Activated B cell treated with CpG ODN at 0.5 μM for 24 hours (primary cell): ENCODE results near the gene DKKL1. TPM values are rescaled to one million over a fixed set of nuclear protein-coding genes. Genes with fewer than 3 reads are reported as not detected.

Experiments
- ATAC-seq: fragments of 200-7000 bp; cut with Tn5 transposase; one replicate; pipeline ENCODE4 v1.10.0; 2021; ENCODE audit warnings: low read depth, mild to moderate bottlenecking, moderate library complexity
- CTCF ChIA-PET: fragments of 350-600 bp; sonication (Branson Sonifier 250); formaldehyde crosslinking; loops from one replicate; lab custom pipeline; 2021; ENCODE audit warnings: antibody characterized with exemption; lab: Charles Lee
- POLR2A ChIA-PET: fragments of 350-600 bp; sonication (Branson Sonifier 250); formaldehyde crosslinking; loops from one replicate; lab custom pipeline; 2021; ENCODE audit warnings: antibody characterized with exemption; lab: Charles Lee
- DNase-seq: peaks from one replicate; pipeline ENCODE4 v3.0.0; 2022
- H3K27ac Mint-ChIP-seq: one replicate; pipeline ENCODE4 v1.8.0; 2020; ENCODE audit warnings: mixed read lengths
- H3K27me3 Mint-ChIP-seq: one replicate; pipeline ENCODE4 v1.8.0; 2021; ENCODE audit warnings: mixed read lengths
- H3K36me3 Mint-ChIP-seq: one replicate; pipeline ENCODE4 v1.8.0; 2021; ENCODE audit warnings: low read depth, mixed read lengths
- H3K4me1 Mint-ChIP-seq: one replicate; pipeline ENCODE4 v1.8.0; 2021; ENCODE audit warnings: mixed read lengths
- H3K4me3 Mint-ChIP-seq: one replicate; pipeline ENCODE4 v1.8.0; 2020; ENCODE audit warnings: mild to moderate bottlenecking, mixed read lengths
- H3K9me3 Mint-ChIP-seq: one replicate; pipeline ENCODE4 v1.8.0; 2020; ENCODE audit warnings: mixed read lengths
- CTCF ChIP-seq: fragments of 200-600 bp; IDR thresholded peaks from one replicate; pipeline ENCODE4 v1.8.0; 2022; ENCODE audit warnings: antibody characterized with exemption, mild to moderate bottlenecking
- intact Hi-C: fragments of 100-400 bp; cut with micrococcal nuclease; formaldehyde crosslinking; loops from one replicate; pipeline ENCODE4 v1.15.1; 2024
- total RNA-seq: library from RNA; stranded (reverse); gene quantifications from 2 replicates; pipeline ENCODE4 v1.2.3, GENCODE V29; 2022

DKKL1 gene
- total RNA-seq, 1 donor from 2014 or later, result 0.71 TPM

- intact Hi-C loops, result loop anchor here (1.0 to 10.0 kb wide), 8 partner anchors 11 to 1005 kb away; partner anchors contain the start of genes ALDH16A1, DKKL1 and IL4I1
- Mint-ChIP-seq H3K36me3 (peaks cover 74% of the 10 kb centered on the region), H3K9me3 (no peaks in the 10 kb centered on the region), H3K27ac (peak overlapping the region; percentile 100), H3K27me3 (no peaks in the 10 kb centered on the region), H3K4me3 (peak overlapping the region; percentile 100), H3K4me1 (peaks cover 81% of the 10 kb centered on the region)
- ChIA-PET POLR2A (interaction anchor here (0.6 to 19.9 kb wide), 31 partner anchors 12 to 301 kb away, joined by 3 to 757 read pairs (median 8); partner anchors contain the start of genes ALDH16A1, CD37, DKKL1 and KASH5), CTCF (interaction anchor here (0.6 to 3.0 kb wide), 6 partner anchors 13 to 72 kb away, joined by 3 to 7 read pairs (median 5); no protein-coding TSS in a partner anchor)
- ATAC-seq, result no peak
- no peak for TF ChIP-seq CTCF
- peak; percentile 35 for DNase-seq
Observed at GRCh38 chr19:49339301-49340068, 24.2 kb upstream of the DKKL1 start.

DNA sequence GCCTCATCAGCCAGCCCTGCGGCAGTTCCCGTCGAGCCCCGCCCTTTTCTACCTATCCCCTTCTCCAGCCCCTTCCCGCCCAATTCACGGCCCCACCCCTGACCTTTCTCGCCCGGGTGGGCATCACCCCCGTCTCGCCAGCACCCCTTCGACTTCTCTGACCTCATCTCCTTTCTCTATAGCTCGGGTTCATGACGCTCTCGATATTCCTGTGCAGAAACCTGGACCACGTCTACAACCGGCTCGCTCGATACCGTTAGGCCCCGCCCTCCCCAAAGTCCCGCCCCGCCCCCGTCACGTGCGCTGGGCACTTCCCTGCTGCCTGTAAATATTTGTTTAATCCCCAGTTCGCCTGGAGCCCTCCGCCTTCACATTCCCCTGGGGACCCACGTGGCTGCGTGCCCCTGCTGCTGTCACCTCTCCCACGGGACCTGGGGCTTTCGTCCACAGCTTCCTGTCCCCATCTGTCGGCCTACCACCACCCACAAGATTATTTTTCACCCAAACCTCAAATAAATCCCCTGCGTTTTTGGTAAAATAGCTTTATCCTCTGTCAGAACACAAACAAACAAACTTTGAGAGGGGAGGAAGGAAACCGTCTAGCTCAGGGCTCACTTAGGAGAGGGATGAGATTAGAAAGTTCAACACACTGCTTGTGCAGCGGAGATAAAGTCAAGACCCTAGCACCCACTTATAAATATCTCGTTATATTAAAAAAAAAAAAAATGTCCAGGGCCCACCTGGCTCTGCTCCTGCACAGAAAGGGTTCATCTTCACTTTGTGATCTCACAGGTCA is 23.4 kb upstream of the DKKL1 start:
- ChIA-PET CTCF (interaction anchor here (0.6 to 3.0 kb wide), 7 partner anchors 14 to 74 kb away, joined by 3 to 7 read pairs (median 4); no protein-coding TSS in a partner anchor), POLR2A (interaction anchor here (0.5 to 19.9 kb wide), 43 partner anchors 12 to 534 kb away, joined by 3 to 757 read pairs (median 6); partner anchors contain the start of genes ALDH16A1, CD37, DKKL1 and KASH5)
- no peak for TF ChIP-seq CTCF
- DNase-seq (peak; percentile 93), ATAC-seq (peak; percentile 72)
- intact Hi-C loops, result loop anchor here (1.0 to 2.0 kb wide), 6 partner anchors 12 to 113 kb away; partner anchors contain the start of genes ALDH16A1 and DKKL1
- Mint-ChIP-seq H3K36me3 (peaks cover 79% of the 10 kb centered on the region), H3K9me3 (no peaks in the 10 kb centered on the region), H3K4me1 (peaks cover 83% of the 10 kb centered on the region), H3K27ac (peak overlapping the region; percentile 93), H3K27me3 (no peaks in the 10 kb centered on the region), H3K4me3 (peak overlapping the region; percentile 80)

- Mint-ChIP-seq H3K9me3 (no peaks in the 10 kb centered on the region), H3K27ac (peak overlapping the region; percentile 93), H3K27me3 (no peaks in the 10 kb centered on the region), H3K36me3 (peaks cover 74% of the 10 kb centered on the region), H3K4me1 (peaks cover 76% of the 10 kb centered on the region), H3K4me3 (peak overlapping the region; percentile 80)
- intact Hi-C loops, result loop anchor here (1.0 to 2.0 kb wide), 6 partner anchors 13 to 112 kb away; partner anchors contain the start of genes ALDH16A1 and DKKL1
- no peak for TF ChIP-seq CTCF
- ATAC-seq (peak; percentile 0), DNase-seq (peak; percentile 26)
- ChIA-PET CTCF (interaction anchor here (1.2 to 3.0 kb wide), 4 partner anchors 15 to 75 kb away, joined by 4 to 7 read pairs (median 6); no protein-coding TSS in a partner anchor), POLR2A (interaction anchor here (0.5 to 19.9 kb wide), 37 partner anchors 11 to 533 kb away, joined by 3 to 757 read pairs (median 6); partner anchors contain the start of genes ALDH16A1, CD37, DKKL1 and KASH5)
Observed at GRCh38 chr19:49340865-49341718, 22.6 kb upstream of the DKKL1 start.

- intact Hi-C loops, result no loop called here
- Mint-ChIP-seq H3K27me3 (no peaks in the 10 kb centered on the region), H3K9me3 (no peaks in the 10 kb centered on the region), H3K27ac (peak overlapping the region; percentile 93), H3K4me3 (no peak overlapping the region), H3K4me1 (peaks cover 67% of the 10 kb centered on the region), H3K36me3 (peaks cover 63% of the 10 kb centered on the region)
- ATAC-seq, result no peak
- TF ChIP-seq CTCF, result no peak
- ChIA-PET CTCF (no interaction called here), POLR2A (interaction anchor here (1.0 to 19.9 kb wide), 13 partner anchors 10 to 154 kb away, joined by 3 to 757 read pairs (median 22); partner anchors contain the start of genes CD37, KASH5, RPS11 and SLC6A16)
- DNase-seq, result peak; percentile 17
Observed at GRCh38 chr19:49342291-49342721, 21.4 kb upstream of the DKKL1 start.
